H1 (cell line): ENCODE results near the gene CCDC33. TPM values are rescaled to one million over a fixed set of nuclear protein-coding genes. Genes with fewer than 3 reads are reported as not detected.

Experiments used
- CTCF ChIA-PET: fragments of 300-600 bp; sonication (Branson Sonifier 250); formaldehyde crosslinking; loops from one replicate; lab custom pipeline; 2021; ENCODE audit not compliant: partially characterized antibody; lab: Charles Lee
- POLR2A ChIA-PET: fragments of 300-600 bp; sonication (Branson Sonifier 250); formaldehyde crosslinking; loops from one replicate; lab custom pipeline; 2021; ENCODE audit warnings: inconsistent platforms; ENCODE audit not compliant: partially characterized antibody; lab: Charles Lee
- DNase-seq, 2 experiments: peaks; one replicate each; pipeline versions ENCODE4 v3.0.0 to v3.0.0-alpha.2; 2010 to 2022; ENCODE audit warnings: low spot score in 2 of 2, low read depth in 1 of 2, mixed read lengths in 1 of 2
- FAIRE-seq: peaks from 2 replicates; lab custom pipeline; 2011; peaks lifted over from hg19 to GRCh38; lab: Jason Lieb, UNC
- H2AFZ ChIP-seq: 2 replicates; pipeline ENCODE4 v1.8.1; 2012; ENCODE audit warnings: low read length, inconsistent platforms
- H2AK5ac ChIP-seq: 2 replicates; pipeline ENCODE4 v1.6.1; 2013; ENCODE audit warnings: low read depth, low read length
- H2BK120ac ChIP-seq: replicated peaks from 2 replicates; pipeline ENCODE3; 2013; ENCODE audit warnings: low read depth, low read length, inconsistent platforms
- H2BK12ac ChIP-seq: 2 replicates; pipeline ENCODE4 v1.6.1; 2013; ENCODE audit warnings: low read depth, low read length
- H2BK15ac ChIP-seq: 2 replicates; pipeline ENCODE4 v1.6.1; 2013; ENCODE audit warnings: low read length
- H2BK20ac ChIP-seq: 2 replicates; pipeline ENCODE4 v1.6.1; 2013; ENCODE audit warnings: low read length
- H2BK5ac ChIP-seq: 2 replicates; pipeline ENCODE4 v1.6.1; 2013; ENCODE audit warnings: low read depth, low read length
- H3K14ac ChIP-seq: 2 replicates; pipeline ENCODE4 v1.6.1; 2013; ENCODE audit warnings: inconsistent platforms; ENCODE audit not compliant: insufficient read length
- H3K18ac ChIP-seq: 2 replicates; pipeline ENCODE4 v1.6.1; 2013; ENCODE audit warnings: low read length; ENCODE audit errors: extremely low read depth
- H3K23ac ChIP-seq: 2 replicates; pipeline ENCODE4 v1.6.1; 2013; ENCODE audit warnings: inconsistent platforms; ENCODE audit not compliant: insufficient read length
- H3K23me2 ChIP-seq: 2 replicates; pipeline ENCODE4 v1.6.1; 2013; ENCODE audit warnings: low read depth, low read length
- H3K27ac ChIP-seq: 2 replicates; pipeline ENCODE4 v1.6.1; 2011; ENCODE audit warnings: low read depth, low read length, inconsistent platforms
- H3K27me3 ChIP-seq, 4 experiments: replicated peaks in 1 of 4; 1 replicate in 1 of 4; 2 replicates in 3 of 4; pipeline versions ENCODE4 v1.6.1 to v1.8.1; 2011 to 2013; ENCODE audit warnings: low read length in 3 of 4, mild to moderate bottlenecking in 3 of 4, inconsistent platforms in 2 of 4, mixed read lengths in 2 of 4, moderate library complexity in 1 of 4; ENCODE audit not compliant: control insufficient read depth in 3 of 4, insufficient read depth in 3 of 4; ENCODE audit errors: extremely low read depth in 1 of 4
- H3K36me3 ChIP-seq, 4 experiments: 2 replicates each; pipeline versions ENCODE4 v1.6.1 to v1.8.1; 2011 to 2013; ENCODE audit warnings: mild to moderate bottlenecking in 4 of 4, low read length in 3 of 4, moderate library complexity in 2 of 4, control low read depth in 1 of 4, inconsistent platforms in 1 of 4; ENCODE audit not compliant: insufficient read depth in 4 of 4, control insufficient read depth in 2 of 4
- H3K4ac ChIP-seq: replicated peaks from 2 replicates; pipeline ENCODE3; 2013; ENCODE audit warnings: low read length, low read depth, mixed read lengths, inconsistent platforms; ENCODE audit not compliant: insufficient read length
- H3K4me1 ChIP-seq, 4 experiments: replicated peaks in 1 of 4; 1 replicate in 1 of 4; 2 replicates in 3 of 4; pipeline versions ENCODE4 v1.6.1 to v1.8.1; 2011 to 2013; ENCODE audit warnings: low read length in 3 of 4, inconsistent platforms in 2 of 4, mixed read lengths in 1 of 4; ENCODE audit not compliant: insufficient read depth in 4 of 4, control insufficient read depth in 3 of 4
- H3K4me2 ChIP-seq, 2 experiments: 2 replicates each; pipeline versions ENCODE4 v1.6.1 to v1.8.1; 2011 to 2013; ENCODE audit warnings: low read depth in 2 of 2, low read length in 2 of 2, control low read depth in 1 of 2, inconsistent platforms in 1 of 2, mild to moderate bottlenecking in 1 of 2; ENCODE audit not compliant: insufficient read depth in 1 of 2
- H3K4me3 ChIP-seq, 4 experiments: fragments of 200-600, 300-600 bp in 1 of 4; sonication (generic), shearing (Covaris generic), sonication (Bioruptor Twin) in 1 of 4; 2 replicates each; pipeline versions ENCODE4 v1.5.1 to v1.8.1; 2011 to 2016; ENCODE audit warnings: low read length in 4 of 4, low read depth in 3 of 4, control low read depth in 2 of 4, inconsistent platforms in 2 of 4, mild to moderate bottlenecking in 2 of 4, mixed read lengths in 1 of 4, moderate library complexity in 1 of 4; ENCODE audit not compliant: insufficient read depth in 2 of 4; ENCODE audit errors: extremely low read depth in 1 of 4
- H3K56ac ChIP-seq: replicated peaks from 2 replicates; pipeline ENCODE3; 2013; ENCODE audit warnings: low read depth, mild to moderate bottlenecking, mixed read lengths, low read length, inconsistent platforms; ENCODE audit not compliant: insufficient read length
- H3K79me1 ChIP-seq: 2 replicates; pipeline ENCODE4 v1.6.1; 2013; ENCODE audit warnings: low read depth, low read length, control low read depth
- H3K79me2 ChIP-seq, 2 experiments: 2 replicates each; pipeline versions ENCODE4 v1.6.1 to v1.8.1; 2012 to 2013; ENCODE audit warnings: low read length in 2 of 2, mild to moderate bottlenecking in 2 of 2, inconsistent platforms in 1 of 2; ENCODE audit not compliant: insufficient read depth in 2 of 2, control insufficient read depth in 1 of 2
- H3K9ac ChIP-seq, 4 experiments: replicated peaks in 1 of 4; 1 replicate in 1 of 4; 2 replicates in 3 of 4; pipeline versions ENCODE4 v1.6.1 to v1.8.1; 2011 to 2013; ENCODE audit warnings: low read depth in 3 of 4, low read length in 3 of 4, control low read depth in 2 of 4, mild to moderate bottlenecking in 2 of 4, moderate library complexity in 2 of 4, inconsistent platforms in 1 of 4; ENCODE audit errors: extremely low read depth in 1 of 4
- H3K9me3 ChIP-seq, 2 experiments: 2 replicates each; pipeline versions ENCODE4 v1.6.1 to v1.8.1; 2012 to 2013; ENCODE audit warnings: mild to moderate bottlenecking in 2 of 2, moderate library complexity in 2 of 2, control low read depth in 1 of 2, inconsistent platforms in 1 of 2, low read depth in 1 of 2, low read length in 1 of 2, mixed read lengths in 1 of 2; ENCODE audit not compliant: insufficient read depth in 2 of 2
- H4K20me1 ChIP-seq, 2 experiments: replicated peaks in 1 of 2; 2 replicates each; pipeline versions ENCODE3 to v1.8.1; 2011 to 2013; ENCODE audit warnings: inconsistent platforms in 2 of 2, low read length in 2 of 2, mild to moderate bottlenecking in 1 of 2; ENCODE audit not compliant: insufficient read depth in 2 of 2, control insufficient read depth in 1 of 2
- H4K5ac ChIP-seq: 2 replicates; pipeline ENCODE4 v1.6.1; 2013; ENCODE audit warnings: low read length, low read depth, mixed read lengths, inconsistent platforms; ENCODE audit not compliant: insufficient read length
- H4K8ac ChIP-seq: 2 replicates; pipeline ENCODE4 v1.8.0; 2013; ENCODE audit warnings: mild to moderate bottlenecking, moderate library complexity, low read length, inconsistent platforms; ENCODE audit not compliant: insufficient read depth; ENCODE audit errors: extremely low read depth
- H4K91ac ChIP-seq: replicated peaks from 2 replicates; pipeline ENCODE3; 2013; ENCODE audit warnings: low read length, mixed read lengths, inconsistent platforms; ENCODE audit not compliant: insufficient read length
- BCL11A ChIP-seq, 2 experiments: IDR thresholded peaks; one replicate each; pipeline ENCODE4 v1.6.1; 2011; ENCODE audit warnings: low read depth in 2 of 2, low read length in 2 of 2, mild to moderate bottlenecking in 2 of 2
- CTBP2 ChIP-seq: IDR thresholded peaks from 2 replicates; pipeline ENCODE4 v1.7.0; 2011; ENCODE audit warnings: borderline replicate concordance, mild to moderate bottlenecking, moderate library complexity, mixed read lengths, low read length; ENCODE audit not compliant: insufficient read depth, insufficient read length
- HDAC2 ChIP-seq, 2 experiments: fragments of 300-600 bp in 1 of 2; sonication (generic) in 1 of 2; IDR thresholded peaks; 2 replicates each; pipeline ENCODE4 v1.6.1; 2011 to 2012; ENCODE audit warnings: low read depth in 2 of 2, low read length in 2 of 2, mild to moderate bottlenecking in 2 of 2, moderate library complexity in 2 of 2, borderline replicate concordance in 1 of 2, inconsistent platforms in 1 of 2
- KDM4A ChIP-seq: IDR thresholded peaks from one replicate; pipeline ENCODE4 v1.7.1; 2012; ENCODE audit warnings: low read depth, mild to moderate bottlenecking, moderate library complexity, low read length, inconsistent platforms; ENCODE audit not compliant: severe bottlenecking
- NRF1 ChIP-seq: IDR thresholded peaks from 2 replicates; pipeline ENCODE4 v1.6.1; 2011; ENCODE audit warnings: mild to moderate bottlenecking, low read depth, low read length, improper control_type of control experiment
- POLR2A ChIP-seq, 2 experiments: IDR thresholded peaks; 1 replicate in 1 of 2; 2 replicates in 1 of 2; pipeline ENCODE4 v1.6.1; 2011; ENCODE audit warnings: low read depth in 2 of 2, low read length in 2 of 2, mild to moderate bottlenecking in 2 of 2; ENCODE audit errors: control extremely low read depth in 1 of 2
- RFX5 ChIP-seq: IDR thresholded peaks from 2 replicates; pipeline ENCODE4 v1.6.1; 2011; ENCODE audit warnings: low read depth, low read length, improper control_type of control experiment, borderline replicate concordance
- TCF12 ChIP-seq: IDR thresholded peaks from 2 replicates; pipeline ENCODE4 v1.6.1; 2011; ENCODE audit warnings: low read depth, mild to moderate bottlenecking, low read length
- WGBS, 2 experiments: shearing (Covaris generic) in 1 of 2; methylation state at CpG; one replicate each; pipeline versions ENCODE4 v1.1.6 to v1.1.7; 2013 to 2015; ENCODE audit warnings: low lambda C conversion rate in 2 of 2, mixed read lengths in 2 of 2, inconsistent platforms in 1 of 2, low coverage in 1 of 2, missing lambda C conversion rate in 1 of 2; ENCODE audit not compliant: insufficient replicate concordance in 2 of 2, insufficient coverage in 1 of 2, insufficient read length in 1 of 2; ENCODE audit errors: extremely low coverage in 1 of 2, missing lambda C conversion rate in 1 of 2; 5-methylcytosine and 5-hydroxymethylcytosine counted together
- polyA plus RNA-seq, 7 experiments: library from polyadenylated mRNA; depleted of rRNA in 3 of 7; stranded (reverse) in 5 of 7; unstranded in 2 of 7; fragments of >200 nt in 5 of 7; fragments of 200-250 nt in 2 of 7; gene quantifications; 1 replicate in 5 of 7; 2 replicates in 1 of 7; 4 replicates in 1 of 7; pipeline versions ENCODE4 v1.2.1 to v1.2.3, GENCODE V29; 2011 to 2013; ENCODE audit warnings: missing spikeins in 2 of 7, mixed read lengths in 2 of 7
- total RNA-seq: library from RNA; stranded (reverse); fragmentation: NEBNext Ultra II Directional; extraction: Animal tissue kit (Norgen Biotek cat#: 25700); gene quantifications from 2 replicates; pipeline ENCODE4 v1.2.1, GENCODE V29; 2021

CCDC33 gene
- total and polyA plus RNA-seq, 2 of the 8 experiments (the other 6 are each of a cell fraction or from before 2014, with no cell fraction given) = 2.0 to 2.7 TPM

DNA sequence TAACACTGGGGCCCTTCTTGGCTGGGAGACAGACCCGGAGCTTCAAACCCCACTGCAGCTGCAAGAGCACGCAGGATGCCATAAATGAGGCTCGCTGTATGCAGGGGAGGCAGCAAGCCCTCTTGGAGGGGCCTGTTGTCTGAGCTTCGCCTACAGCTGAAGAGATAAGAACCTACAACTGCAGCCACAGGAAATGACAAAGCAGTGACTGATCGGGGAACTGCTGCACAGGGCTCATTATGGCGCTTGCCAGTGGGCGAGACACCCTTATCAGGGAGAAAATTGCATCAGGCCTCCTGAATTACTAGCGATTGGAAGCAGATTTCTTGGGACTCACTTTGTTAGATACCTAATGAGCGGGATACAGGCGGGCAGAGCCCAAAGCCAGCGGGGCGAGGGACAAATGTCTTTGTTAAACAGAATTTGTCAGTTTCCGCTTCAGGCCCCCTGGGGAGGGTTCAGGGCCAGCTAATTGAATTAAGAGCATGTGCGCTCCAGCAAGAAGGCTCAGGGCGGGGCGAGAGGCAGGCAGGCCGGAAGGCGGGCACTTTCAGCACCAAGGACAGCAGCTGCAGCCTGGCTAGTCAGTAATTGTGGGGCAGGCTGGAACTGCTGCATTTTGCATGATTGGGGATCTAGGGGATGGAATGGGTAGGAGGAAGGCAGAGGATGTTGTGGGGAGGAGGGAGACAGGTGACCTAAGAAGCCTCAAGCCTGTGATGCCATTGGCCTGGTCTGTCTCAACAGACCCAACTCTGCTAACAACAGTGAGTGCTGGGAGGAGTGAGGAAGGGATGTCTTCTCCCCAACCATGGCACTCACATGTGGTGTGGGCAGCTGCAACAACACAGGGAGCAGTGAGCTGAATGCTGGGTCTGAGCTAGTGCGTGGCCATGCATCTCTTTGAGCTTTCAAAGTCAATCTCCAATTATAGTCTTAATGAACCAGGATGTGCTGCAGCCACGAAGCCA is 55.3 kb downstream of the CCDC33 start:
- no peak overlapping the region for H4K5ac ChIP-seq
- H3K18ac ChIP-seq = peak overlapping the region; percentile 10; the same call in 1 of the 2 replicates
- H3K4me1 ChIP-seq = peaks cover 3 to 12% (median 4%) of the 10 kb centered on the region in 4 experiments; a peak in 5 of 7 replicates
- H4K20me1 ChIP-seq = peaks cover 0 to 4% of the 10 kb centered on the region in 2 experiments
- H3K23me2 ChIP-seq = peaks cover 2% of the 10 kb centered on the region; the same call in 1 of the 2 replicates
- no peaks in the 10 kb centered on the region for H3K9me3 ChIP-seq
- peak overlapping the region in 2 of 4 experiments; percentile 2 to 44; a peak in 3 of 8 replicates for H3K4me3 ChIP-seq
- 21% methylated on average over 20 of the region's 20 CpGs; no CpG with 5 or more reads in 1 of the 2 experiments for WGBS, 2 experiments
- no peak overlapping the region for H3K56ac ChIP-seq
- H3K4me2 ChIP-seq = peak overlapping the region; percentile 53 to 54
- no peak overlapping the region for H3K23ac ChIP-seq
- H3K79me2 ChIP-seq = no peaks in the 10 kb centered on the region
- CTCF ChIA-PET = interaction anchor here (1.0 to 5.6 kb wide), 11 partner anchors 12 to 184 kb away, joined by 3 to 40 read pairs (median 4); no protein-coding TSS in a partner anchor
- peak overlapping the region; percentile 19; the same call in 1 of the 2 replicates for H2BK15ac ChIP-seq
- H2BK12ac ChIP-seq = peak overlapping the region; percentile 41; the same call in 1 of the 2 replicates
- H3K36me3 ChIP-seq = no peaks in the 10 kb centered on the region
- peak; percentile 60 for FAIRE-seq
- H3K79me1 ChIP-seq = no peaks in the 10 kb centered on the region
- no peak overlapping the region for H3K27ac ChIP-seq
- POLR2A ChIA-PET = interaction anchor here (0.6 to 2.0 kb wide), 9 partner anchors 12 to 158 kb away, joined by 3 to 5 read pairs (median 3); partner anchors contain the start of gene STRA6
- H2BK120ac ChIP-seq = no peak overlapping the region
- H2AK5ac ChIP-seq = no peak overlapping the region
- no peak overlapping the region for H4K91ac ChIP-seq
- peak; percentile 93 to 98 for DNase-seq
- H3K4ac ChIP-seq = no peak overlapping the region
- H4K8ac ChIP-seq = no peak overlapping the region
- H3K14ac ChIP-seq = no peak overlapping the region
- no peak overlapping the region for H2AFZ ChIP-seq
- H3K27me3 ChIP-seq = peaks cover 0 to 10% (median 6%) of the 10 kb centered on the region in 4 experiments; a peak in 6 of 7 replicates
- no peak overlapping the region for H3K9ac ChIP-seq
- no peak overlapping the region for H2BK20ac ChIP-seq
- peak overlapping the region; percentile 48; the same call in 1 of the 2 replicates for H2BK5ac ChIP-seq
- TF ChIP-seq KDM4A = no peak
- peak; percentile 56; the same call in 1 of the 2 replicates for TF ChIP-seq RFX5
- peak; percentile 50 for TF ChIP-seq CTBP2
- peak; percentile 69 to 93; a peak in 2 of 4 replicates for TF ChIP-seq HDAC2 (IDR thresholded peaks at IDR 0.05; ENCODE audit: borderline replicate concordance in 1 of 2, low read depth in 2 of 2, low read length in 2 of 2)
- no peak for TF ChIP-seq POLR2A (IDR thresholded peaks at IDR 0.05; ENCODE audit: control extremely low read depth in 1 of 2, low read depth in 2 of 2, low read length in 2 of 2)
- TF ChIP-seq BCL11A (IDR thresholded peaks at IDR 0.05; ENCODE audit: low read depth in 2 of 2, low read length in 2 of 2) = no peak
- 0 out of 2 replicates have a peak, but pooled peaks have one; percentile 7 for TF ChIP-seq TCF12
- TF ChIP-seq NRF1 = no peak
